ENCODE results near the gene TRMT10C.
"Not testable (repeated sequence)": the region's sequence is repeated elsewhere in the genome, so short reads cannot be mapped to it uniquely, and the experiment has no call there.

The TRMT10C gene

DNA sequence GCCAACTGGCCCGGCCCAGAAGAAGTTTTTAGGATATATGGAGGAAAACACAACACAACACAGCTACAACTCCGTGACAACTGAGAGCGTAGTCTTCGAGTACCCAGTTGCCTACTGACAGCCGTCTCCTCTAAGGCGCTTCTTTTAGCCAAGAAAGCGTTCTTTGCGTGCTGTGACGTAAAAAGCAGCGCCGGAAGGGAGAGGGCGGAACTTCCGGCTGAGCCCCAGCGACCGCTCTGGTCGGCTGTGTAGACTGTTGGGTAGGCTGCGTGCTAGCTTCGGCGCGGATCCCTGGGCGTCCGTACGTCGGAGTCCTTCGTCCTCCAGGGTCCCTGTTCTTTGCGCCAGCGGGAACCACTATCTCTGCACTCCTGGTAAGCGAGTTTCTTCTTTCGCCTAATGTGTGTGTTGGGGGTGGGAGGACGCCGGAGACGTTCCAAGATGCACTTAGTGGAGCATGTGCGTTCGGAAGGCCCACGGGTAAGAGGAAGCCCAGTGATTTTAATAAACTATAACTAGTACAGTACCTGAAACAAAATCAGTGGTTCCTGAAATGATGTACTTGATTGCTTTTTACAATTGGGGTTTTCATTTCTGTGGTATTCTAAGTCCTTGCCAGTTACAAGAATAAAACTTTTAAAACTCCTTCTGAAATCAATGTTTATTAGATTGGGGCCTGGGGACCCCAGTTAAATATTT, at the start of gene TRMT10C:
TSS of gene TRMT10C (plus strand) at position 239 of the 699 bp plus-strand sequence. CDS start 2,914 bp downstream, outside the sequence.
- peak; percentile 89 for DNase-seq

DNA sequence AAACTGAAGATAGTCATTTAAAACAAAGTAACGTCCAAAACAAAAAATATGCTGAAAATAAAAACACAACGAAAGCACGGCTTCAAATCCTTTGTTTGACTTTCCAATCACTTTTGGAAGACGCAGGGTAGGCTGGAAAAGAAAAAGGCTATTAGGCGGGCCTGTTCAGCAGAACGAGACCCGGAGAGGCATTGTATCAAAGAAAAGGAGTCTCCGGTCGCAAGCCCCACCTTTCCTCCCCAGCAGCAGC, 49.3 kb upstream of the TRMT10C start:
- DNase-seq, result no peak

DNA sequence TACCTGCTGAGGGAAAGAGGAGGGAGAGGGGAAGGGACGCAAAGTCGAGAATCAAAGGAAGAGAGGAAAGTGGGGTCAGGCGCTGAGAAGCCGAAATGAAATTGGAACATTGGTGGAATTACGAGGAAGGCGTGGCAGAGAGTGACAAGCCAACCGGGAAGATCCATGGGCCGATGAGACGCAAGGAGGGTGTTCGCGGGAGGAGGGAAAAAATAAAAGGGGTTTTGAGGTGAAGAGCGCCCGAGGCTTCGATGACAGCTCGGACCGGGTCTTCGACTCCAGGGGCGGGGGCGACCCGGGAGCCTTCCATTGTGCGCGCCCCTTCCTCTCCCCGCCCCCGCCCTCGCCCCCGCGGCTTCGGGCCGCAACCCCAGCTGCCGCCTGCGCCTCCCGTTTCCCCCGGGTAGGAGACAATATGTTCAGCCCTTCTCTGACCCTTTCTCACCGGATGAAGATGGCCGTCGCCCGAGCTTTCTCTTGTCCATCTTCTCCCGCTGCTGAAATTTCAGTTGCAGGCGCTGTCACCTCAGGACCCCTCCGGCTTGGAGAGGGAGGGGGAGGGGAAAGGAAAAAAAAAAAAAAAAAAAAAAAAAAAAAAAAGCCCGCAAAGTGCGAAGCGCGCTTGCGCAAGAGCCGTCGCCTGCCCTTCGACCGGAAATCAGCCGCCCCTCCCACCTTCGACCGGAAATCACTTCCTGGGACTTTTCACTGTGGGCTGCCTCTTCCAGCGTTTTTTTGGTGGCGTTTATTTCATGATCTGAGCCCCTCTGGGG, 48.8 kb upstream of the TRMT10C start, which contains the start of gene SENP7:
TSS of gene SENP7 (minus strand) at position 567 of the 773 bp plus-strand sequence. CDS start at position 485, 82 bp downstream.
- peak; percentile 58 for DNase-seq

DNA sequence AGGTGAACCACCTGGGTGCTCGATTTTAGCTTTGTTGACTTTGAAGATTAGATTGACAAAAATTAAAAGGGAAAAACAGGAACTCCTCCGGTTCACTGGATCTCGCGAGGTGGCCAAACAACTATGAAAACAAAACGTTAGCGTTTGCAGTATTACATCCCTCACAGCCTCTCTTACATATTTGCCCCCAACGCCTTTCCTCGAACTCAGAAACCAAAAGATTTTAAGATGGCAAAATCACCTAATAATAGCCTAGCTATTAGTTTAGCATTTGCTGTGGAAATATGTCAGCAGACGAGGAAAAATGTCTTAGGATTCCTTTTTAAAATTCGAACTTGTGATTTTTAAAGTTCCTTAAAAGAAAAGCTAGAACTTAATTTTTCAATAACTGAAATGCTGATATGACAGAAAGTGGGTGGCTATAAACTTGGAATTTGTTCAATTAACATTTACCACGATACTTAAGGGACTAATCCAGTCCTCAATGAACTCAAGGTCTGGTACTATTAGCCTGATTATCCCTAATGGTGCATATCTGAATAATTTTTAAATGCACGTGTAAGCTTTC, 48.2 kb upstream of the TRMT10C start:
- no peak for DNase-seq

DNA sequence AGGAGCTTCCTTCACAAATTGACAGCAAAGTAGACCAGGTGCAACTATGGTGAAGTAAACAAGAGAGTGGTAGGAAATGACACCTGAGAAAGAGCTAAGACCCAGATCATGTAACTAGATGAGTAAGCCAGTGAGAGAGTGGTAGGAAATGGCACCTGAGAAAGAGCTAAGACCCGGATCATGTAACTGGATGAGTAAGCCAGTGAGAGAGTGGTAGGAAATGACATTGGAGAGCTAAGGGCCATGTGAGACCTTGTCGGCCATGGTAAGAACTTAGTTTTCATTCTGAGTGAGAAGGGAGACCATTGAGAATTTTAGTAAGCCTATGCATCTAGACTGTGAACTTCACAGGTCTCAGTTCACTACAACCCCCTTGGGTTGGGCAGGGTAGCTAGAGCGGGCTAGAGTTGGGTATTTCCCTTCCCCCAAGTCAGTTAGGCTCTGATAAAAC, 43.2 kb upstream of the TRMT10C start:
- DNase-seq, result peak; percentile 7

DNA sequence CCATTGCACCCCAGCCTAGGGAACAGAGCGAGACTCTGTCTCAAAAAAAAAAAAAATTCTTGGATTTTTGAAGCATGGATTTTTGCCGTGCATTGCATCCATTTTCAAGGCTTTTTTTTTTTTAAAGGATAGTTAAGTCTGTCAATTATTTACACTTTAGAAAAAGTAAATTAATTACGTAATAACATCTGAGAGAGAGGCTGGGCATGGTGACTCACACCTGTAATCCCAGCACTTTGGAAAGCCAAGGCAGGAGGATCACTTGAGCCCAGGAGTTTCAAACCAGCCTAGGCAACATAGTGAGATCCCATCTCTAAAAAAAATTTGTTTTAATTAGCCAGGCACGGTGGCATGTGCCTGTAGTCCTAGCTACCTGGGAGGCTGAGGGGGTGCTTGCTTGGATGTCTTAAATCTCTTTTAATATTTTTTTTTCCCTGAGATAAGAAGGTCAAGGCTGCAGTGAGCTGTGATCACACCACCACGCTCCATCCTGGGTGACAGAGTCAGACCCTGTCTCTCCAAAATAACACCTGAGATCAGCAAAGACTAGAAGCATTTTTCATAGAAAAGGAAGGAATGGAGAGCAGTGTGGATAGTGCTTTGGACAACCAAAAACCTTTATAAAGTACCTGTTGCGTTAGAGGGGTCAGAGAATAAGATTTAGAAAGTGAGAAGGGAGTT, 41.8 kb upstream of the TRMT10C start:
- DNase-seq, result no peak

DNA sequence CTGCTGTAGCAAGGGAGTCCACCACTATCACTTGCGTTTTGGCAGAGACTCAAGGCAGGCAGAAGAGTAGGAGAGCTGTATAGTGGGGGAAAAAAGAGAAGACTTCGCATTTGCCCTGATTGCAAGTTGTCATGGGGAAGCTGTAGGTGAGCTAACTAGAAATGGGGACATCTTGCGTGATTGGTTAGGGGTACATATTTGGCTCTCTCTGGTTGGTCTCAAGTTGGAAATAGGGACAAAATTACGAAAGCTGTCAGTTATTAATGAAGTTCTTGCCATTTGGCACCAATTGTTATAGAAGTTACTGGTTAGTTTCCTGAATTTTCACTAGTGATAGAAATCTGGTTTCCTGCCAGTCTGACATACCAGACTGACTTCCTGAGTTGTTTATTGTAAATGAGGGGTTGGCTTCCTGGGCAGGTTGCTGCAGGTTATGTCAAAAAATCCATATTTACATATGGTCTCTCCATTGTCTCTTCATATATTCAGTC, 40.4 kb upstream of the TRMT10C start:
- no peak for DNase-seq

DNA sequence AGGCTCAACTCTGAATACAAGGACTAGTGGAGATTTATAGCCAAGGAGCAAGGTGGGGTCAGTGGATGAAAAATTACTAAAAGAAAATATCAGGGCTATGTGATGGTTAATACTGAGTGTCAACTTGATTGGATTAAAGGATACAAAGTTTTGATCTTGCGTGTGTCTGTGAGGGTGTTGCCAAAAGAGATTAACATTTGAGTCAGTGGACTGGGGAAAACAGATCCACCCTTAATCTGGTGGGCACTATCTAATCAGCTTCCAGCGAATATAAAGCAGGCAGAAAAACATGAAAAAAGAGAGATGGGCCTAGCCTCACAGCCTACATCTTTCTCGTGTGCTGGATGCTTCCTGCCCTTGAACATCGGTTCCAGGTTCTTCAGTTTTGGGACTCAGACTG, 34.2 kb upstream of the TRMT10C start:
- DNase-seq, result no peak

DNA sequence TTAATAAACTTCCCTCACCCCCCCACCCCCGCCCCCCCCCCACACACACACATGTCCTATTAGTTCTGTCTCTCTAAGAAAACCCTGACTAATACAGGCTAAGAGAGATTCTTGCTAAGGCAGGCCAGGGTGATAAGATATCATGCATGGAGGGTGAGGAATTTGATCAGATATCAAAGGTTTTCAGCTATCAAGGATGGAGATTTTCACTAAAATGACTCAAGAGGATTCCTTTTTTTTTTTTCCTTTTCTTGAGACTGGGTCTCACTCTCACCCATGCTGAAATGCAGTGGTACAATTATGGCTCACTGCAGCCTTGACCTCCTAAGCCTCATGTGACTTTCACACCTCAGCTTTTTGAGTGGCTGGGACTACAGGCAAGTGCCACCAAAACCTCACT, 33.8 kb upstream of the TRMT10C start:
- DNase-seq, result no peak

DNA sequence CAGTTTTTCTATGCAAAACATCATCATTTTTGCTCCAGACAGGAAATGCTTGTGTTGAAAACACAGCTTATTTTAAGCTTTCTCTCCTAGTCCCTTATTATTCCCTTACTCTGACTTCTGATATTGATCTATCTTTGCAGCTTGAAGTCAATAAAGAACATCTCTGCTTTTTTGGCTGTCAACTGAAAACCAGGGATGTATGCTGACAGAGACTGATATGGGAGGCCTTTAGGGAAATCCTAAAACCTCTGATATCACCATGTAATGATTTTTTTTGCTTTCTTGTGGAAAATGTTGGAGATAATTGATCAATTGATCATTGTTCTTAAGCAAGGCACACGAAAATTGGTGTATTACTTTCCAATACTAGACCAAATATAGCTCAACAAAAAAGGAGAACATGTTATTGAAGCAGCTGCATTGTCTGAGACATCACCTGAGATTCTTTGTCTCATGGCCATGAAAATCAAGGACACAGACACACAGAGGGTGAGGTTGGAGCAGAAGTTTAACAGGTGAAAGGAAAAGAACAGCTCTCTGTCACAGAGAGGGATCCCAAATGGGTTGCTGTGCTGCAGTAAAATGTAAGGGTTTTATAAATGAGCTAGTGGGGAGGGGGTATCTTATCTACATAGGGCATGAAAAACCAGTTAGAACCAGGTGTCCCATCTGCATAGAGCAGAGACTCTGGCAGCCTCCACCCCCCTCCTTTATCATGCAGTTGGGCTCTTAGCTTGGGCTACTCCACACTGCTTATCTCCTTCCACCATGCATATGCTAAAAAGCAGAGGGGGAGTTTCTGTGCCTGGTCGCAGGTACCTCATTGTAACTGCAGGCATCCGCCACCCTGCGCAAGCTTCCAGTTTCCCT, 31.6 kb upstream of the TRMT10C start:
- DNase-seq, result no peak

DNA sequence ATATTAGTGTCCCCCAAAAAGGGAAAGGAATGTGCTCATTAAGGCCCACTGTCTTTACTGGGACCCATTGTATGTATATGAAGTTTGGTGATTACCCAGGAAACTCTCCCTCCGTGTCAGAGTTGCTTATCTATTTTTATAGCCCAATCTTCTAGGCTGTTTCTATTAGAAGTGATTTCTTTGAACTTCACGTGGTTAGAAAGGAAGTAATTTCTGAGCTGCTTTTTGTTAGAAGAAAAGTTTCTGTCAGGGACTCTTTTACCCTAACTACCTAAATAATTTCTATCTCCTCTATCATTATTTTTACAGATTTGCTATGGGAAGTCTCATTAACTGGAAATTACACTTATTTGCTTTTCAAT, 31.0 kb upstream of the TRMT10C start:
- no peak for DNase-seq

DNA sequence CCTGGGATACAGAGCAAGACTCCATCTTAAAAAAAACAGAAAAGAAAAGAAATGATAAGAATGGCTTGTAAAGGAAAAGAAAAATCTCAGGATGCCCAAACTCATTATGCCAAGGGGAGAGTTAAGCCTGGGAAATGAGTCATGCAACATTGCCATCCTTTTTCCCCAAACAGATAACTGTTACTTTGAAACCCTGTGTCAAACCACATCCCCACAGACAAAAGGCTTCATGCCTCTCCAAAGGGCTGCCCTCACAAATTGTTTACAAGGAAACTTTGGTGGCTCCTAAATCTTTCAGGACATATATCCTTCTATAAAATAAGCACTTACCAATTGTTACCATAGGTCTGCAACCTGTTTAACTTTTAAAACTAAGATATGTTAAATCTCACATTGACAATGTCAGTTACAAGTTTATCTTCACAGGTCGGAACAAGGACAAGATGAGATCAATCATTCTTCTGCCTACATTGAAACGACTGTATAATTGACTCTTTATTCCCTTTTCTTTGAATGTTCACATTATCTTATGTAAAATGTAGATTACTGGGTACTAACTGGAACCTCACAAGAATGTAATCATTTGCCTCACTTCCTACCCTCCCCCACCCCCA, 30.1 kb upstream of the TRMT10C start:
- DNase-seq, result no peak

DNA sequence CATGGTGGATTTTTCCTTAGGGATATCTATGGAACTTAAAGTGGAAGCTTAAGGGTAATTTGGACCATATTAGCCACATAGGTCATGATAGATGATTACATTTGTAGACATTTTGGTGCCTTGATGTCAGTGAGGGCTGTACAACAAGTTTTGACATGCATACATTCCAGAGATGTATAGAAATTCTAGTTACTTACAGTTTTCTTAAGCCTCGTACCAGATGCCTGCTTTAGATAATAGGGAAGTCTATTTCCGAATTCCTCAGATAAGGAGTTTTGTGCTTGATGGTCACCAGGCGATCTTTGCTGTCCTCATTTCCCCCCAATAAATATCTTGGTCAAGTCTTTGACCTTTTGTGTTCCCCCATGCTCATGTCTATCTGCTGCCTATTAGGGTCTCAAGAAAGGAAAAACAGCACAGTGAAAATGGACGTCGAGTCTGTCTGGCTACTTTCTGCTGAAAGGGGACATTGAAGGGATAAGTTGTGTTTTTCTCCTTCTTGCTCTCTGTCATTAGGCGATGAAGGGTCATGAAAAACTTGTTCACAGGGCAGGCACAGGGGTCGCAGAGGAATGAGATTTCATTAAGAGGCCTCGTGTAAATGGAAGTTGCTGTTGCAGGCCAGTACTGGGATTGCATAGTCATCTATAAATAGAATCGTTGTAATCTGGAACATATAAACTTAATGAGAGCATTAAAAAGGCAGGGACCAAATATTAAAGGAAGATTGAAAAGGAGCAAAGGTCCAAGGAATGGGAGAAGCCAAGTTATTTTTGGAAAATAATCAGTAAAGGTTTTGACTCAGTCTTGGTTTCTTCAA, 28.7 kb upstream of the TRMT10C start:
- no peak for DNase-seq

DNA sequence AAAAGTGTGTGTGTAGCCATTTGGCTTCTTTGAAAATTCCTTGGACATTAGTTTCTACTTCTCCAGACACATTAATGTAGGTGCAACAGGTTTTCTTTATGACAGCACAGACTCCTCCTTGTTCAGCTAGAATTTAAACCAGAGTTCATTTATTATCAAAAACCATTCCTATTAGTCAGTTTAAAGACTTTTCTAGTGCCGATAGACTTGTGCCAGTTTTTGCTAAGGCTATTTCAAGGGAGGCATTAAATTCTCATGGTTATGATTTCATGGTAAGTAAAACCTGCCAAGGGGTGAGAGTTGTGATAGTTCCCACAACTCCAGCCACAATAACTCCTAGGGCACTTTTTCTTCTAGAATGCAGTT, 28.1 kb upstream of the TRMT10C start:
- DNase-seq, result no peak

DNA sequence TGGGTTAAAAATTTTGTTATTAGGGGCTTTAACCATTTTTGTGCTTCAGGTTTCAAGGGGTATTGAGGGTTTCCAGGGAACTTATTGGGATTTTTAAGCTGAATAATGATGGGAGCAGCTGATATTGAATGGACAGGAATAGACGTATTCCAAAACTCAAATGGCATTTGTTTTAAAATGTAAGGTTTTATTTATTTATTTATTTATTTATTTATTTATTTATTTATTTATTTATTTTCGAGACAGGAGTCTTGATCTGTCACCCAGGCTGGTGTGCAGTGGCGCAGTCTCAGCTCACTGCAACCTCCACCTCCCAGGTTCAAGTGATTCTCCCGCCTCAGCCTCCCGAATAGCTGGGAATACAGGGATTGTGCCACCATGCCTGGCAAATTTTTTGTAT, 26.4 kb upstream of the TRMT10C start:
- no peak for DNase-seq

DNA sequence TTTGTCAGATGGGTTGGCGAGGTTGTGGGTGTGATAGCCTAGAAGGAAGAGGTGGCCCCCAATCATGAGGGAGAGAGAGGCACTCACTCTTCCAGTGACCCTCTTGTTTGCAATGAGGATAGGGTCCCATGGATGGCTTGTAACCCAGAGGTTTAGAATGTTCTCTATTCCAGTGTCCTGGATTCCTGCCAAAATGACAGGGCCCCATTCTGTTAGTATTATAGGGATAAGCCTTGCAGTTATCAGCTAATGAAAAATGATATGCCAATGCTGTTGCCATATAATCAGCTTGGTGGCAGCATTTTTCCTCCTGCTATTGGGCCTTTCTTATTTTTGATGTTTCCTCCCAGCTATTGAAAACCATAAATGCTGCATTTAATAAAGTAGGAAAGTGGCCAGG, 25.4 kb upstream of the TRMT10C start:
- DNase-seq, result no peak

DNA sequence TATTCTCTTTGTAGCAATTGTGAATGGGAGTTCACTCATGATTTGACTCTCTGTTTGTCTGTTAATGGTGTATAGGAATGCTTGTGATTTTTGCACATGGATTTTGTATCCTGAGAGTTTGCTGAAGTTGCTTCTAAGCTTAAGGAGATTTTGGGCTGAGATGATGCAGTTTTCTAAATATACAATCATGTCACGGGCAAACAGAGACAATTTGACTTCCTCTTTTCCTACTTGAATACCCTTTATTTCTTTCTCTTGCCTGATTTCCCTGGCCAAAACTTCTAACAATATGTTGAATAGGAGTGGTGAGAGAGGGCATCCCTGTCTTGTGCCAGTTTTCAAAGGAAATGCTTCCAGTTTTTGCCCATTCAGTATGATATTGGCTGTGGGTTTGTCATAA, 24.7 kb upstream of the TRMT10C start:
- not testable (repeated sequence) for DNase-seq

DNA sequence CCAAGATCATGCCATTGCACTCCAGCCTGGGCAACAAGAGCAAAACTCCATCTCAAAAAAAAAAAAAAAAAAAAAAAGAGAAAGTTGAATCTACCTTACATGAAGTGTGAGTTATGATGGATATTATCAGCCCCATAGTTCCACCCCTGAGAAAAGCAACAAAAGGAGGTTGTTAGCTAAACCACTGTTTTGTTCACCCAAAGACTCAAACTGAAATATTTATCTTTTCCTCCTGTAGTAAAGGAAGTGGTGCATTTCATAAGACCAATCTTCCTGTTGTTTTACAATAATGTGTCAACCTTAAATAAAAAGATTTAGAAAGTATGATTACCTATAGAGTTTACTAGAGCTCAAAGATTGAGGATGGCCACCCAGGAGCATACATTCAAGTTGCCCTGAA, 18.7 kb upstream of the TRMT10C start:
- DNase-seq, result no peak

DNA sequence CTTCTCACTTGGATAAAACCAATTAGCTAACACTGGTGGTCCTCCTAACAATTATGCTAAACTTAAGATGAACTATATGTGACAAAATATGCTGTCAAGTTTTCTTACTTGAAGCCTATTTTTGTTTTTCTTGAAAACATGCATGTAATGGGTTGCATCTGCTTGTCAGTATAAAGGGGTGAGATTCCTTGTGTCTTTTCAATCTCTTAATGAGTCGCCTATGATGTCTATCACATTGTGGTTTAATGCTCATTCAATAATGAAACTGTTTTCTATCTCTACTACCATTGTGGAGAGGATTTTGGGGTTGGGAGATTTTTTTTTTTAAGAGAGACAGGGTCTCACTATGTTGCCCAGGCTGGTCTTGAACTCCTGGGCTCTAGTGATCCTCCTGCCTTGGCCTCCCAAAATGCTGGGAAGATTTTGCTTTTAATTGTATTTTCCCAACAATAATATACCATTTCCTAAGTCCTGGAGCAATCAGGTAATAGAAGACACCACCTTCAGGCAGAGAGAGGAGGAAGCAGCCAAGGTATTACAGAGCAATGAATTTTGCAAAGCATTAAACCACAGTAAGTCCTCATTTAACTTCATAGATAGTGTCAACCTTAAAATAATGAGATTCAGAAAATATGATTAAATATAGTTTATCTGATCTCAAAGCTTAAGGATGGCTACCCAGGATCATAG, 17.4 kb upstream of the TRMT10C start:
- DNase-seq, result no peak

DNA sequence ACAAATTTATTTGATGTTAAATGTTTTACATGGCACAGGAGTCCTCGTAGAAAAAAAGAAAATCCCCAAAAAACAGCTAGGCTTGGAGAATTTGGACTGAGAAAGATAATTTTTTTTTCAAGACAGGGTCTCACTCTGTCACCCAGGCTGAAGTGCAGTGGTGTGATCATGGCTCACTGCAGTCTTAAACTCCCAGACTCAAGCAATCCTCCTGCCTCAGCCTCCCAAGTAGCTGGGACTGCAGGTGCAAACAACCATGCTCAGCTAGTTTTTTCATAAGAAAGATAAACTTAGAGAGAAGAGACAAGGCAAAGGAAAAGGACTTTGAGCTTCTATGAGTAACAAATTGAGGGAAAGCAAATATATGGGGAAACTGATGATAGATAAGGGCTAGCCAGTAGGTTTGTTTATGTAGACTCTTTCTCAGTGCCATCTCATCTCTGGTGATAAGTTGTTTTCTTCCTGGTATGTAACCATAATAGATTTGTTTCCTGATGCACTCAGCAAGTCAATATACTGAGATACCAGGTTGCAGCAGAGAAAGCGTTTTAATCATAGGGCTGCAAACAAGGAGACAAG, 13.1 kb upstream of the TRMT10C start:
- DNase-seq, result no peak
